ENCODE results near the gene GIPC2. TPM values are rescaled to one million over a fixed set of nuclear protein-coding genes. Genes with fewer than 3 reads are reported as not detected.

GIPC2 gene
- total and polyA plus RNA-seq, 2 of the 4 experiments (the other 2 are of a cell fraction): 0.07 to 0.18 TPM

GRCh38 chr1:78102082-78102481, 56.3 kb downstream of the GIPC2 start:
- peaks cover 0 to 9% of the 10 kb centered on the region in 2 experiments; a peak in 1 of 4 replicates for H3K79me1 ChIP-seq (ENCODE audit: low read depth in 1 of 2, low read length in 2 of 2)
- WGBS, 2 experiments (ENCODE audit: extremely low coverage in 2 of 2, insufficient read length in 1 of 2): no CpG with 5 or more reads among the region's 3 CpGs
- BruUV-seq (replicated peaks): no TSS peak

More at GRCh38 chr1:78102082-78102481, 56.3 kb downstream of the GIPC2 start:
- DNase-seq (peak; percentile 95), ATAC-seq (ENCODE audit: low read depth) (peak; percentile 80)
- CTCF ChIA-PET: no interaction called here
- POLR2A ChIA-PET (ENCODE audit: unreplicated experiment): interaction anchor here (0.6 kb wide), 1 partner anchor 214 kb away, joined by 3 read pairs; no protein-coding TSS in a partner anchor
- H4K8ac ChIP-seq (ENCODE audit: low read depth in 2 of 2, low read length in 2 of 2): peak overlapping the region; percentile 18 to 97; a peak in 1 of 4 replicates
- in situ Hi-C loops (cut with MboI; ENCODE audit: low sequenced_read_pairs) (loop anchor here (25.0 kb wide), 2 partner anchors 290 to 515 kb away; no protein-coding TSS in a partner anchor), dilution Hi-C loops (cut with HindIII; ENCODE audit: low sequenced_read_pairs, unreplicated experiment) (no loop called here), intact Hi-C loops (cut with micrococcal nuclease) (loop anchor here (1.0 kb wide), 1 partner anchor 98 kb away; the partner anchor contains the start of gene DNAJB4)
- peak overlapping the region; percentile 71 for H3K56ac ChIP-seq (ENCODE audit: extremely low read depth, insufficient read depth, low read length)
- peak overlapping the region; percentile 60; the same call in 1 of the 2 replicates for H2BK20ac ChIP-seq (ENCODE audit: low read depth, low read length)
- no peaks in the 10 kb centered on the region for H4K20me1 ChIP-seq (ENCODE audit: insufficient read depth, low read length)
- H3K36me3 ChIP-seq (ENCODE audit: control insufficient read depth, insufficient read depth, low read length): no peaks in the 10 kb centered on the region
- no peak overlapping the region for H3K4me3 ChIP-seq (ENCODE audit: insufficient read depth, low read depth, low read length)
- H2BK120ac ChIP-seq (ENCODE audit: low read depth, low read length): peak overlapping the region; percentile 93; the same call in 1 of the 2 replicates
- H2AFZ ChIP-seq (replicated peaks; ENCODE audit: low read length, poor library complexity): no peak overlapping the region
- no peak for TF ChIP-seq CEBPB (IDR thresholded peaks at IDR 0.05; ENCODE audit: low read depth, low read length)
- TF ChIP-seq MAZ (IDR thresholded peaks at IDR 0.05; ENCODE audit: borderline replicate concordance, low read depth, low read length): no peak
- TF ChIP-seq FOS (IDR thresholded peaks at IDR 0.05; ENCODE audit: low read depth, low read length): peak; percentile 72
- TF ChIP-seq NFE2L2 (IDR thresholded peaks at IDR 0.05; ENCODE audit: low read depth, low read length): peak; percentile 56; the same call in 1 of the 2 replicates
- peak overlapping the region; percentile 36; the same call in 1 of the 2 replicates for H4K5ac ChIP-seq (ENCODE audit: low read depth, low read length)
- 0 out of 2 replicates have a peak overlapping the region, but pooled peaks have one; percentile 32 for H3K14ac ChIP-seq (replicated peaks; ENCODE audit: low read depth, low read length)
- no peak overlapping the region for H3K9ac ChIP-seq (ENCODE audit: low read depth, low read length)
- peaks cover 3% of the 10 kb centered on the region for H3K9me1 ChIP-seq (ENCODE audit: insufficient read depth, low read length)
- peak overlapping the region; percentile 58; the same call in 1 of the 2 replicates for H3K18ac ChIP-seq (ENCODE audit: low read depth, low read length)
- H3K23ac ChIP-seq (ENCODE audit: low read depth, low read length): peak overlapping the region; percentile 20; the same call in 1 of the 2 replicates
- peaks cover 6% of the 10 kb centered on the region; the same call in 1 of the 2 replicates for H3K4me1 ChIP-seq (ENCODE audit: control insufficient read depth, insufficient read depth, low read length)
- no peaks in the 10 kb centered on the region for H3K27me3 ChIP-seq (ENCODE audit: control insufficient read depth, insufficient read depth, low read length)
- peak overlapping the region; percentile 1; the same call in 1 of the 3 replicates for H2BK15ac ChIP-seq (ENCODE audit: low read depth, low read length)
- no peaks in the 10 kb centered on the region for H3K9me3 ChIP-seq (ENCODE audit: control insufficient read depth, insufficient read depth, low read length)
- H3K4me2 ChIP-seq (ENCODE audit: low read depth, low read length): peak overlapping the region; percentile 53; the same call in 1 of the 2 replicates
- H3K27ac ChIP-seq (ENCODE audit: insufficient read depth, low read length): peak overlapping the region; percentile 55
- peak overlapping the region; percentile 39; the same call in 1 of the 2 replicates for H3K4ac ChIP-seq (ENCODE audit: low read depth, low read length)
- H2AK9ac ChIP-seq (replicated peaks; ENCODE audit: low read depth, low read length, poor library complexity): no peak overlapping the region
- no peak overlapping the region for H2AK5ac ChIP-seq (ENCODE audit: low read depth, low read length)
- peak overlapping the region; percentile 99 for H2BK5ac ChIP-seq (ENCODE audit: low read depth, low read length, poor library complexity, severe bottlenecking)
- H4K91ac ChIP-seq (ENCODE audit: insufficient read depth, low read depth, low read length): peak overlapping the region; percentile 48; the same call in 1 of the 2 replicates

Data from IMR-90 (cell line).